ENCODE results near the gene TAP1. TPM values are rescaled to one million over a fixed set of nuclear protein-coding genes. Genes with fewer than 3 reads are reported as not detected.

TAP1 gene, protein sequence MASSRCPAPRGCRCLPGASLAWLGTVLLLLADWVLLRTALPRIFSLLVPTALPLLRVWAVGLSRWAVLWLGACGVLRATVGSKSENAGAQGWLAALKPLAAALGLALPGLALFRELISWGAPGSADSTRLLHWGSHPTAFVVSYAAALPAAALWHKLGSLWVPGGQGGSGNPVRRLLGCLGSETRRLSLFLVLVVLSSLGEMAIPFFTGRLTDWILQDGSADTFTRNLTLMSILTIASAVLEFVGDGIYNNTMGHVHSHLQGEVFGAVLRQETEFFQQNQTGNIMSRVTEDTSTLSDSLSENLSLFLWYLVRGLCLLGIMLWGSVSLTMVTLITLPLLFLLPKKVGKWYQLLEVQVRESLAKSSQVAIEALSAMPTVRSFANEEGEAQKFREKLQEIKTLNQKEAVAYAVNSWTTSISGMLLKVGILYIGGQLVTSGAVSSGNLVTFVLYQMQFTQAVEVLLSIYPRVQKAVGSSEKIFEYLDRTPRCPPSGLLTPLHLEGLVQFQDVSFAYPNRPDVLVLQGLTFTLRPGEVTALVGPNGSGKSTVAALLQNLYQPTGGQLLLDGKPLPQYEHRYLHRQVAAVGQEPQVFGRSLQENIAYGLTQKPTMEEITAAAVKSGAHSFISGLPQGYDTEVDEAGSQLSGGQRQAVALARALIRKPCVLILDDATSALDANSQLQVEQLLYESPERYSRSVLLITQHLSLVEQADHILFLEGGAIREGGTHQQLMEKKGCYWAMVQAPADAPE
- total RNA-seq, result 10 to 100 TPM in 5 of 6 experiments, 1 to 10 TPM in 1; 7.7 to 24.9 (median 17.8) TPM
- long read RNA-seq, partial matches to known transcripts, result 0 of 3 reads
- long read RNA-seq, other reads (novel, unspliced or antisense), result 0 of 3 reads

GRCh38 chr6:32853541-32854375, at the start of gene TAP1, which contains the start of gene PSMB9:
TSS of gene TAP1 (minus strand) at chr6:32853704. CDS start at chr6:32853636, 68 bp downstream.
TSS of gene PSMB9 (plus strand) at chr6:32854192. CDS start at chr6:32854230, 38 bp downstream.
- peak within 1 kb of the TSS; percentile 96 to 99 (median 98) for H3K4me3 ChIP-seq
- H3K27ac ChIP-seq, result peak within 1 kb of the TSS; percentile 97 to 99 (median 98)
- peaks cover 5 to 38% (median 12%) of the 10 kb centered on the region in 4 donors for H3K36me3 ChIP-seq
- TF ChIP-seq POLR2A (IDR thresholded peaks at IDR 0.05) (peak; percentile 92), CTCF (IDR thresholded peaks at IDR 0.05) (peak; percentile 82 to 89 (median 86))
- ATAC-seq (peak; percentile 90 to 94 (median 92)), DNase-seq (peak; percentile 97)
- peaks cover 0 to 19% (median 4%) of the 10 kb centered on the region in 4 donors for H3K4me1 ChIP-seq
- no peaks in the 10 kb centered on the region for H3K9me3 ChIP-seq
- 0% methylated on average over 30 of the region's 68 CpGs for WGBS (ENCODE audit: insufficient coverage, low coverage, low lambda C conversion rate, missing lambda C conversion rate)
- no peaks in the 10 kb centered on the region for H3K27me3 ChIP-seq
- intact Hi-C loops (cut with DNase I), result no loop called here

- peak overlapping the region; percentile 69 to 88 (median 86) for H3K27ac ChIP-seq
- 0% methylated on average over 6 of the region's 8 CpGs for WGBS (ENCODE audit: insufficient coverage, low coverage, low lambda C conversion rate, missing lambda C conversion rate)
- TF ChIP-seq CTCF (IDR thresholded peaks at IDR 0.05) (no peak), POLR2A (IDR thresholded peaks at IDR 0.05) (no peak)
These were observed 41.5 kb upstream of the TAP1 start for GRCh38 chr6:32895006-32895345.

DNA sequence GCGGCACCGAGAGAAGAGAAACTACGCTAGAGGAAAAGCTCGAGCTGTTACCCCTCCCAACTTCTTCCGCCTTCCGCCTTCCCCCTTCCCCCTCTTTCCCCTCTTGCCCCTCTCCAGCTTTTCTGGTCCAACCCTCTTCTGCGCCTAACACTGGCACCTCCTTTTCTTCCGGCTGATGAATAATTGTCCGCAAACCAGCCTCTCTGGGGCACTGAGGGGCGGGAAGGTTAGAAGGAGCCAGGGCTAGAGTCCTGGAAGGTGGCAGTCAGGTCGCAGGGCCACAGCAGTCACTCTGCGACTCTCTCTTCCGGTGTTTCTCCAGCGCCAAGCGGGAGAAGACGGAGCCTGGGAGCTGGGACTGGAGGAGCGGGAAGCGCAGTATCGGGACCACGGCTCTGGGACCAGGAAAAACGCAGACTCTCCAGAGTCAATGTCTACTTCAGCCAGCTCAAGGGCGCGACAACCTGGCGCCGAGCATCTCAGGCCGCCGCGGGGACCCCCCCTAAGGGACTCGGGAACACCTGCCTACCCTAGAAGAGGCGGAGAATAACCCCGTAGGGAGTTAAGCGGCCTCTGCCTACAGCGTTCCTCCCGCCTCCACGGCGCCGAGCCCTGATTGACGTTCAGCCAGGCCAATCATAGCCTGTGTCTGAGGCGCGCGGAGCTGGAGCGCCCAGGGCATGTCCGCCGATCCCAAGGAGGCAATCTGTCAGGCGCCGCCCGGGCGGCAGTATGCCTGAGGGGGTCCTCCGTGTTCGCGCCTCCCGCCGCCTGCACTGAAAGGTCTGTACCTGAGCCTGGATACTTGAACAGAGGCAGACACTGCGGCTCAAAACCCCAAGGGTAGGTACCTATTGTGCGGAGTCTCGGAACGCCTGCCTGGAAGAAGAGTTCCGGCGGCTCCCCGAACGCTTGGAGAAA, 40.8 kb upstream of the TAP1 start:
- no peaks in the 10 kb centered on the region for H3K36me3 ChIP-seq
- intact Hi-C loops (cut with DNase I), result no loop called here
- DNase-seq (peak; percentile 94 to 97 (median 96)), ATAC-seq (peak; percentile 100)
- 0% methylated on average over 27 of the region's 61 CpGs for WGBS (ENCODE audit: insufficient coverage, low coverage, low lambda C conversion rate, missing lambda C conversion rate)
- TF ChIP-seq POLR2A (IDR thresholded peaks at IDR 0.05) (peak; percentile 76), CTCF (IDR thresholded peaks at IDR 0.05) (no peak)
- no peaks in the 10 kb centered on the region for H3K27me3 ChIP-seq
- peaks cover 0 to 6% (median 2%) of the 10 kb centered on the region in 4 donors for H3K4me1 ChIP-seq
- H3K27ac ChIP-seq, result peak overlapping the region; percentile 69 to 88 (median 86)
- H3K9me3 ChIP-seq, result no peaks in the 10 kb centered on the region
- peak overlapping the region; percentile 69 to 84 (median 75) for H3K4me3 ChIP-seq

More at GRCh38 chr6:32895006-32895345, 41.5 kb upstream of the TAP1 start:
- peaks cover 0 to 6% (median 2%) of the 10 kb centered on the region in 4 donors for H3K4me1 ChIP-seq
- DNase-seq (no peak), ATAC-seq (peak; percentile 13 to 23 (median 18))
- no peaks in the 10 kb centered on the region for H3K9me3 ChIP-seq
- H3K4me3 ChIP-seq, result peak overlapping the region; percentile 69 to 84 (median 75)
- H3K36me3 ChIP-seq, result no peaks in the 10 kb centered on the region
- intact Hi-C loops (cut with DNase I), result no loop called here
- H3K27me3 ChIP-seq, result no peaks in the 10 kb centered on the region
